Epithelial cell of proximal tubule (primary cell): ENCODE results near the gene CDT1. TPM values are rescaled to one million over a fixed set of nuclear protein-coding genes. Genes with fewer than 3 reads are reported as not detected.

ENCODE experiments used
- DNase-seq: peaks from one replicate; pipeline ENCODE4 v3.0.0-alpha.2; 2011; ENCODE audit warnings: low read depth
- H3K4me3 ChIP-seq: 2 replicates; pipeline ENCODE4 v1.5.1; 2011; ENCODE audit warnings: low read depth, mild to moderate bottlenecking, low read length
- CTCF ChIP-seq: conservative IDR thresholded peaks from 2 replicates; pipeline ENCODE4 v1.5.1; 2012; ENCODE audit warnings: low read depth, mild to moderate bottlenecking, low read length
- total RNA-seq: library from RNA; depleted of rRNA; stranded (reverse); fragments of >200 nt; gene quantifications from 2 replicates; pipeline ENCODE4 v1.2.3, GENCODE V29; 2015

CDT1 gene
- total RNA-seq, 1 donor from 2014 or later, result 76.2 TPM

GRCh38 chr16:88779406-88780141 is 24.0 kb upstream of the CDT1 start:
- DNase-seq, result no peak
- no peak for TF ChIP-seq CTCF
- no peak overlapping the region for H3K4me3 ChIP-seq

GRCh38 chr16:88780142-88781062 is 23.2 kb upstream of the CDT1 start:
- no peak for DNase-seq
- no peak for TF ChIP-seq CTCF
- H3K4me3 ChIP-seq, result no peak overlapping the region

GRCh38 chr16:88781140-88782077 is 22.2 kb upstream of the CDT1 start:
- no peak for TF ChIP-seq CTCF
- DNase-seq, result no peak
- H3K4me3 ChIP-seq, result no peak overlapping the region

- no peak overlapping the region for H3K4me3 ChIP-seq
- TF ChIP-seq CTCF, result no peak
- no peak for DNase-seq
Observed at GRCh38 chr16:88782454-88783390, 20.9 kb upstream of the CDT1 start.

- TF ChIP-seq CTCF, result no peak
- DNase-seq, result no peak
- H3K4me3 ChIP-seq, result peak overlapping the region; percentile 70
Observed at GRCh38 chr16:88783391-88784073, 20.1 kb upstream of the CDT1 start.
